SK-N-SH (cell line): ENCODE measurements around the gene SEMA3D. TPM values are rescaled to one million over a fixed set of nuclear protein-coding genes. Genes with fewer than 3 reads are reported as not detected.

ENCODE experiments used
- CTCF ChIA-PET: fragments of 300-600, 350-600 bp; formaldehyde crosslinking; extraction: SDS; loops from one replicate; lab custom pipeline; 2021; lab: Yijun Ruan, JAX
- POLR2A ChIA-PET: fragments of 350-600 bp; sonication (Branson Sonifier 250); formaldehyde crosslinking; extraction: SDS; loops from one replicate; lab custom pipeline; 2020; ENCODE audit warnings: antibody characterized with exemption, inconsistent platforms; lab: Yijun Ruan, JAX
- DNase-seq: peaks from one replicate; pipeline ENCODE4 v3.0.0; 2012
- H2AFZ ChIP-seq: fragments of 200-600 bp; sonication (generic); 2 replicates; pipeline ENCODE4 v1.8.1; 2016; ENCODE audit warnings: antibody characterized with exemption, mild to moderate bottlenecking, low read depth
- H3F3A ChIP-seq: fragments of 200-600 bp; sonication (generic); replicated peaks from 2 replicates; pipeline ENCODE3; 2016; ENCODE audit warnings: antibody characterized with exemption, mild to moderate bottlenecking; ENCODE audit not compliant: insufficient read depth
- H3K27ac ChIP-seq, 2 experiments: fragments of 200-500 bp in 1 of 2; fragments of 200-600 bp in 1 of 2; sonication (Bioruptor generic) in 1 of 2; sonication (generic), shearing (Covaris generic) in 1 of 2; 2 replicates each; pipeline versions ENCODE4 v1.5.1 to v1.6.1; 2014 to 2016; ENCODE audit warnings: low read depth in 2 of 2, inconsistent platforms in 1 of 2, low read length in 1 of 2, mild to moderate bottlenecking in 1 of 2, mixed read lengths in 1 of 2
- H3K27me3 ChIP-seq: fragments of 200-600 bp; sonication (generic), shearing (Covaris generic); 2 replicates; pipeline ENCODE4 v1.6.1; 2016; ENCODE audit warnings: mixed run types; ENCODE audit not compliant: insufficient read depth
- H3K36me3 ChIP-seq, 2 experiments: fragments of 200-500 bp in 1 of 2; fragments of 200-600 bp in 1 of 2; sonication (Bioruptor generic) in 1 of 2; sonication (generic) in 1 of 2; replicated peaks in 1 of 2; 2 replicates each; pipeline versions ENCODE3 to v1.5.1; 2014 to 2016; ENCODE audit warnings: low read length in 1 of 2, mild to moderate bottlenecking in 1 of 2; ENCODE audit not compliant: insufficient read depth in 2 of 2, control insufficient read depth in 1 of 2
- H3K4me1 ChIP-seq, 2 experiments: fragments of 200-500 bp in 1 of 2; fragments of 200-600 bp in 1 of 2; sonication (Bioruptor generic) in 1 of 2; sonication (generic), shearing (Covaris generic) in 1 of 2; 2 replicates each; pipeline versions ENCODE4 v1.5.1 to v1.6.1; 2014 to 2016; ENCODE audit warnings: low read depth in 1 of 2, low read length in 1 of 2, mixed run types in 1 of 2; ENCODE audit not compliant: insufficient read depth in 2 of 2, control insufficient read depth in 1 of 2
- H3K4me2 ChIP-seq: fragments of 200-600 bp; sonication (generic), shearing (Covaris generic); 2 replicates; pipeline ENCODE4 v1.6.1; 2017; ENCODE audit warnings: mixed run types
- H3K4me3 ChIP-seq, 2 experiments: fragments of 200-500 bp in 1 of 2; fragments of 200-600 bp in 1 of 2; sonication (Bioruptor generic) in 1 of 2; sonication (generic), shearing (Covaris generic) in 1 of 2; 2 replicates each; pipeline versions ENCODE4 v1.5.1 to v1.8.1; 2014 to 2016; ENCODE audit warnings: low read depth in 2 of 2, inconsistent platforms in 1 of 2, low read length in 1 of 2, mild to moderate bottlenecking in 1 of 2, mixed read lengths in 1 of 2, moderate library complexity in 1 of 2
- H3K79me2 ChIP-seq: fragments of 200-600 bp; sonication (generic); 2 replicates; pipeline ENCODE4 v1.8.1; 2017; ENCODE audit warnings: mild to moderate bottlenecking; ENCODE audit not compliant: insufficient read depth
- H3K9ac ChIP-seq: fragments of 200-600 bp; sonication (generic); 2 replicates; pipeline ENCODE4 v1.6.1; 2017; ENCODE audit warnings: mixed run types
- H3K9me2 ChIP-seq: fragments of 200-600 bp; sonication (generic); 2 replicates; pipeline ENCODE4 v1.6.1; 2017; ENCODE audit warnings: mixed run types
- H3K9me3 ChIP-seq: fragments of 200-600 bp; sonication (generic); 2 replicates; pipeline ENCODE4 v1.6.1; 2017; ENCODE audit warnings: mixed run types, mild to moderate bottlenecking, moderate library complexity
- H4K20me1 ChIP-seq: fragments of 200-600 bp; sonication (generic); 2 replicates; pipeline ENCODE4 v1.6.1; 2017; ENCODE audit warnings: mild to moderate bottlenecking, mixed run types; ENCODE audit not compliant: insufficient read depth
- ELF1 ChIP-seq: IDR thresholded peaks from 2 replicates; pipeline ENCODE4 v1.4.0; 2012
- EP300 ChIP-seq, 2 experiments: IDR thresholded peaks; 2 replicates each; pipeline versions ENCODE4 v1.4.0 to v1.6.1; 2012; ENCODE audit warnings: borderline replicate concordance in 1 of 2, low read depth in 1 of 2, low read length in 1 of 2
- FOSL2 ChIP-seq: IDR thresholded peaks from 2 replicates; pipeline ENCODE4 v1.4.0; 2012; ENCODE audit warnings: low read depth, mild to moderate bottlenecking, moderate library complexity, borderline replicate concordance
- FOXJ3 ChIP-seq: sonication (generic); formaldehyde crosslinking; IDR thresholded peaks from 2 replicates; pipeline ENCODE4 v1.5.1; 2020; ENCODE audit warnings: mild to moderate bottlenecking, missing genetic modification reagents
- GABPA ChIP-seq: IDR thresholded peaks from 2 replicates; pipeline ENCODE4 v1.4.0; 2012; ENCODE audit warnings: low read depth, mild to moderate bottlenecking
- GATA2 ChIP-seq: sonication (generic); formaldehyde crosslinking; IDR thresholded peaks from 2 replicates; pipeline ENCODE4 v1.5.0; 2020; ENCODE audit warnings: mild to moderate bottlenecking, missing genetic modification reagents
- MAX ChIP-seq: IDR thresholded peaks from 2 replicates; pipeline ENCODE4 v1.4.0; 2012; ENCODE audit warnings: low read depth
- MEF2A ChIP-seq: IDR thresholded peaks from 2 replicates; pipeline ENCODE4 v1.4.0; 2012; ENCODE audit warnings: low read depth, borderline replicate concordance
- PBX3 ChIP-seq: IDR thresholded peaks from 2 replicates; pipeline ENCODE4; 2012
- POLR2AphosphoS5 ChIP-seq: IDR thresholded peaks from 2 replicates; pipeline ENCODE4 v1.6.1; 2012; ENCODE audit warnings: low read depth, low read length
- RFX5 ChIP-seq: IDR thresholded peaks from 2 replicates; pipeline ENCODE4 v1.6.1; 2012; ENCODE audit warnings: mild to moderate bottlenecking, improper control_type of control experiment, low read length
- TEAD4 ChIP-seq: IDR thresholded peaks from 2 replicates; pipeline ENCODE4 v1.4.0; 2012; ENCODE audit warnings: mild to moderate bottlenecking, borderline replicate concordance; ENCODE audit not compliant: insufficient read depth
- WGBS: methylation state at CpG from one replicate; pipeline ENCODE4 v1.1.6; 2017; ENCODE audit warnings: low lambda C conversion rate; 5-methylcytosine and 5-hydroxymethylcytosine counted together
- polyA plus RNA-seq, 3 experiments: library from polyadenylated mRNA; depleted of rRNA; stranded (reverse); fragments of >200 nt; gene quantifications; 2 replicates each; pipeline ENCODE4 v1.2.3, GENCODE V29; 2012
- TF ChIP-seq, protein P1 (sequence below): IDR thresholded peaks from 2 replicates; pipeline ENCODE4 v1.4.0; 2012; ENCODE audit warnings: low read depth, borderline replicate concordance
- TF ChIP-seq, protein P2 (sequence below): IDR thresholded peaks from 2 replicates; pipeline ENCODE4 v1.6.1; 2012; ENCODE audit warnings: mild to moderate bottlenecking, low read depth, low read length, moderate library complexity

The SEMA3D gene
- polyA plus RNA-seq, 1 of the 3 experiments (the other 2 are of a cell fraction), result 30.1 TPM

DNA sequence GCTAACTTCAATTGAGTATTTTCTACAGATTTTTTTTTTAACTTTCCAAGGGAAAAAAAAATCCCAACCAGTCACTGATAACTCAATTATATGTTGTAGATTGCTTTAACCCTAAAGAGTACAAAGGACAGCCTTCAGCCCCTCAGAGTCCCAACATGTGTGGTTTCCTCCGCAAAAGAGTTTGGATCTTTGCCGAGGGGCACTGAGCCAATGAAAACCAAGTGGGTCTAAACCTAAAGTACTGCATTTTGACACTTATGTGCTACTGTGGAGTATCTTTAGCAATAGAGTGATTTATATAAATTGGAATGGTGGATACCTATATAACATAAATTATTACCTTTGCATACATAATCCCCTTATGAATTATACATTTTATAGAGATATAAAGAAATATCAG is 91.5 kb downstream of the SEMA3D start:
- Histone ChIP-seq H2AFZ (no peak overlapping the region), H3K27ac (no peak overlapping the region), H3K4me2 (no peak overlapping the region), H3K4me3 (no peak overlapping the region)
- ChIA-PET POLR2A (no interaction called here), CTCF (no interaction called here)
- 98% methylated on average over 2 of the region's 2 CpGs for WGBS
- TF ChIP-seq GABPA (no peak), MEF2A (0 out of 2 replicates have a peak, but pooled peaks have one; percentile 15)
- TF ChIP-seq, protein P1, sequence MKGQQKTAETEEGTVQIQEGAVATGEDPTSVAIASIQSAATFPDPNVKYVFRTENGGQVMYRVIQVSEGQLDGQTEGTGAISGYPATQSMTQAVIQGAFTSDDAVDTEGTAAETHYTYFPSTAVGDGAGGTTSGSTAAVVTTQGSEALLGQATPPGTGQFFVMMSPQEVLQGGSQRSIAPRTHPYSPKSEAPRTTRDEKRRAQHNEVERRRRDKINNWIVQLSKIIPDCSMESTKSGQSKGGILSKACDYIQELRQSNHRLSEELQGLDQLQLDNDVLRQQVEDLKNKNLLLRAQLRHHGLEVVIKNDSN, result no peak
- TF ChIP-seq, all 33 proteins: peak for 1
- H3K79me2 ChIP-seq, result no peaks in the 10 kb centered on the region; the same call in 1 of the 2 replicates
- peaks cover 4% of the 10 kb centered on the region in 2 experiments for H3K36me3 ChIP-seq
- no peak for DNase-seq
- H3F3A ChIP-seq, result peaks cover 5% of the 10 kb centered on the region
- H4K20me1 ChIP-seq, result no peaks in the 10 kb centered on the region
- peaks cover 0 to 4% of the 10 kb centered on the region in 2 experiments; a peak in 2 of 4 replicates for H3K4me1 ChIP-seq
- no peaks in the 10 kb centered on the region for H3K9me3 ChIP-seq
- no peak overlapping the region for H3K9ac ChIP-seq
- no peaks in the 10 kb centered on the region for H3K9me2 ChIP-seq
- H3K27me3 ChIP-seq, result no peaks in the 10 kb centered on the region

- WGBS, result 86% methylated on average over 3 of the region's 3 CpGs
- H3K9ac ChIP-seq, result no peak overlapping the region
- no peaks in the 10 kb centered on the region for H4K20me1 ChIP-seq
- no peak overlapping the region for H2AFZ ChIP-seq
- no peaks in the 10 kb centered on the region for H3K9me2 ChIP-seq
- CTCF ChIA-PET, result no interaction called here
- H3K27ac ChIP-seq, result no peak overlapping the region
- H3F3A ChIP-seq, result peaks cover 5% of the 10 kb centered on the region
- TF ChIP-seq MAX, result no peak
- no peak for TF ChIP-seq RFX5
- no peak for TF ChIP-seq FOSL2
- no peak for TF ChIP-seq EP300 (IDR thresholded peaks at IDR 0.05; ENCODE audit: borderline replicate concordance in 1 of 2, low read depth in 1 of 2, low read length in 1 of 2)
- TF ChIP-seq, protein P2, sequence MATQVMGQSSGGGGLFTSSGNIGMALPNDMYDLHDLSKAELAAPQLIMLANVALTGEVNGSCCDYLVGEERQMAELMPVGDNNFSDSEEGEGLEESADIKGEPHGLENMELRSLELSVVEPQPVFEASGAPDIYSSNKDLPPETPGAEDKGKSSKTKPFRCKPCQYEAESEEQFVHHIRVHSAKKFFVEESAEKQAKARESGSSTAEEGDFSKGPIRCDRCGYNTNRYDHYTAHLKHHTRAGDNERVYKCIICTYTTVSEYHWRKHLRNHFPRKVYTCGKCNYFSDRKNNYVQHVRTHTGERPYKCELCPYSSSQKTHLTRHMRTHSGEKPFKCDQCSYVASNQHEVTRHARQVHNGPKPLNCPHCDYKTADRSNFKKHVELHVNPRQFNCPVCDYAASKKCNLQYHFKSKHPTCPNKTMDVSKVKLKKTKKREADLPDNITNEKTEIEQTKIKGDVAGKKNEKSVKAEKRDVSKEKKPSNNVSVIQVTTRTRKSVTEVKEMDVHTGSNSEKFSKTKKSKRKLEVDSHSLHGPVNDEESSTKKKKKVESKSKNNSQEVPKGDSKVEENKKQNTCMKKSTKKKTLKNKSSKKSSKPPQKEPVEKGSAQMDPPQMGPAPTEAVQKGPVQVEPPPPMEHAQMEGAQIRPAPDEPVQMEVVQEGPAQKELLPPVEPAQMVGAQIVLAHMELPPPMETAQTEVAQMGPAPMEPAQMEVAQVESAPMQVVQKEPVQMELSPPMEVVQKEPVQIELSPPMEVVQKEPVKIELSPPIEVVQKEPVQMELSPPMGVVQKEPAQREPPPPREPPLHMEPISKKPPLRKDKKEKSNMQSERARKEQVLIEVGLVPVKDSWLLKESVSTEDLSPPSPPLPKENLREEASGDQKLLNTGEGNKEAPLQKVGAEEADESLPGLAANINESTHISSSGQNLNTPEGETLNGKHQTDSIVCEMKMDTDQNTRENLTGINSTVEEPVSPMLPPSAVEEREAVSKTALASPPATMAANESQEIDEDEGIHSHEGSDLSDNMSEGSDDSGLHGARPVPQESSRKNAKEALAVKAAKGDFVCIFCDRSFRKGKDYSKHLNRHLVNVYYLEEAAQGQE, result no peak
- no peak for TF ChIP-seq ELF1
- TF ChIP-seq GATA2, result no peak
- no peak for TF ChIP-seq POLR2AphosphoS5
- TF ChIP-seq FOXJ3, result no peak
- TF ChIP-seq PBX3, result no peak
- TF ChIP-seq TEAD4, result no peak
- H3K4me3 ChIP-seq, result no peak overlapping the region
- H3K4me1 ChIP-seq, result peaks cover 0 to 4% of the 10 kb centered on the region in 2 experiments; a peak in 2 of 4 replicates
- POLR2A ChIA-PET, result no interaction called here
- peaks cover 4% of the 10 kb centered on the region in 2 experiments for H3K36me3 ChIP-seq
- no peaks in the 10 kb centered on the region for H3K9me3 ChIP-seq
- no peak for DNase-seq
- H3K79me2 ChIP-seq, result no peaks in the 10 kb centered on the region; the same call in 1 of the 2 replicates
- H3K4me2 ChIP-seq, result no peak overlapping the region
- no peaks in the 10 kb centered on the region for H3K27me3 ChIP-seq
Measured at GRCh38 chr7:85094046-85094725, 92.7 kb downstream of the SEMA3D start.
